CD14-positive monocyte (primary cell): ENCODE measurements around the gene COMT. TPM values are rescaled to one million over a fixed set of nuclear protein-coding genes. Genes with fewer than 3 reads are reported as not detected.

ENCODE experiments used
- DNase-seq, 3 donors: peaks; one replicate each; pipeline ENCODE4 v3.0.0-alpha.2; 2011 to 2022
- H2AFZ ChIP-seq: 2 replicates; pipeline ENCODE4 v1.6.0; 2012; ENCODE audit warnings: mild to moderate bottlenecking, low read depth, low read length, inconsistent platforms; ENCODE audit not compliant: insufficient read depth, poor library complexity, severe bottlenecking
- H3K27ac ChIP-seq, 2 donors: 1 replicate in 1 of 2; 2 replicates in 1 of 2; pipeline ENCODE4 v1.5.1; 2012 to 2013; ENCODE audit warnings: low read length in 2 of 2, control low read depth in 1 of 2, inconsistent platforms in 1 of 2, low read depth in 1 of 2, mild to moderate bottlenecking in 1 of 2
- H3K27me3 ChIP-seq, 2 donors: one replicate each; pipeline versions ENCODE4 v1.6.0 to v1.6.1; 2011 to 2013; ENCODE audit warnings: low read length in 2 of 2; ENCODE audit not compliant: control insufficient read depth in 2 of 2, insufficient read depth in 2 of 2
- H3K36me3 ChIP-seq, 2 donors: replicated peaks in 1 of 2; 1 replicate in 1 of 2; 2 replicates in 1 of 2; pipeline versions ENCODE4 v1.5.1 to v1.6.1; 2012 to 2013; ENCODE audit warnings: low read length in 2 of 2, control low read depth in 1 of 2, inconsistent platforms in 1 of 2, mild to moderate bottlenecking in 1 of 2; ENCODE audit not compliant: insufficient read depth in 2 of 2, control insufficient read depth in 1 of 2
- H3K4me1 ChIP-seq, 2 donors: 1 replicate in 1 of 2; 2 replicates in 1 of 2; pipeline versions ENCODE4 v1.5.1 to v1.6.1; 2012 to 2013; ENCODE audit warnings: low read length in 2 of 2, control low read depth in 1 of 2, inconsistent platforms in 1 of 2, mild to moderate bottlenecking in 1 of 2, moderate library complexity in 1 of 2; ENCODE audit not compliant: insufficient read depth in 2 of 2, control insufficient read depth in 1 of 2
- H3K4me2 ChIP-seq: replicated peaks from 2 replicates; pipeline ENCODE3; 2012; ENCODE audit warnings: low read length, moderate library complexity, mild to moderate bottlenecking; ENCODE audit not compliant: poor library complexity, severe bottlenecking; ENCODE audit errors: extremely low read depth
- H3K4me3 ChIP-seq, 3 experiments: fragments of 200-600 bp in 1 of 3; sonication (generic) in 1 of 3; replicated peaks in 1 of 3; 1 replicate in 2 of 3; 2 replicates in 1 of 3; pipeline ENCODE4 v1.5.1; 2011 to 2013; ENCODE audit warnings: low read length in 3 of 3, mild to moderate bottlenecking in 3 of 3, control low read depth in 2 of 3, low read depth in 2 of 3, inconsistent platforms in 1 of 3, moderate library complexity in 1 of 3
- H3K79me2 ChIP-seq: 2 replicates; pipeline ENCODE4 v1.6.0; 2012; ENCODE audit warnings: mild to moderate bottlenecking, control low read depth, inconsistent platforms, low read length, moderate library complexity; ENCODE audit not compliant: insufficient read depth
- H3K9ac ChIP-seq: 2 replicates; pipeline ENCODE4 v1.6.0; 2017; ENCODE audit warnings: low read length, mild to moderate bottlenecking; ENCODE audit not compliant: insufficient read depth, poor library complexity, severe bottlenecking
- H3K9me3 ChIP-seq, 2 donors: replicated peaks in 1 of 2; 1 replicate in 1 of 2; 2 replicates in 1 of 2; pipeline versions ENCODE4 v1.5.1 to v1.6.1; 2012 to 2013; ENCODE audit warnings: low read length in 2 of 2, control low read depth in 1 of 2; ENCODE audit not compliant: control insufficient read depth in 1 of 2, insufficient read depth in 1 of 2
- H4K20me1 ChIP-seq: 2 replicates; pipeline ENCODE4 v1.6.0; 2012; ENCODE audit warnings: mild to moderate bottlenecking, low read length, control low read depth, moderate library complexity; ENCODE audit not compliant: insufficient read depth
- H3K27ac Mint-ChIP-seq, 7 donors: one replicate each; pipeline ENCODE4 v1.8.0; 2020; ENCODE audit warnings: mild to moderate bottlenecking in 7 of 7, mixed read lengths in 7 of 7, moderate library complexity in 6 of 7, inconsistent platforms in 2 of 7
- H3K27me3 Mint-ChIP-seq, 3 donors: one replicate each; pipeline ENCODE4 v1.8.0; 2021 to 2022; ENCODE audit warnings: low read depth in 3 of 3, mild to moderate bottlenecking in 3 of 3, mixed read lengths in 3 of 3, moderate library complexity in 3 of 3, inconsistent platforms in 1 of 3
- H3K36me3 Mint-ChIP-seq, 2 donors: one replicate each; pipeline ENCODE4 v1.8.0; 2020; ENCODE audit warnings: mixed read lengths in 2 of 2, inconsistent platforms in 1 of 2, mild to moderate bottlenecking in 1 of 2
- H3K4me1 Mint-ChIP-seq: one replicate; pipeline ENCODE4 v1.8.0; 2020; ENCODE audit warnings: mild to moderate bottlenecking, mixed read lengths
- H3K4me3 Mint-ChIP-seq, 2 donors: one replicate each; pipeline ENCODE4 v1.8.0; 2020; ENCODE audit warnings: mild to moderate bottlenecking in 2 of 2, mixed read lengths in 2 of 2, moderate library complexity in 1 of 2
- H3K9me3 Mint-ChIP-seq, 7 donors: one replicate each; pipeline ENCODE4 v1.8.0; 2020 to 2022; ENCODE audit warnings: mixed read lengths in 7 of 7, mild to moderate bottlenecking in 6 of 7, moderate library complexity in 6 of 7, inconsistent platforms in 2 of 7
- CTCF ChIP-seq: fragments of 200-600 bp; IDR thresholded peaks from one replicate; pipeline ENCODE4 v1.8.0; 2022; ENCODE audit warnings: antibody characterized with exemption, mild to moderate bottlenecking
- WGBS: methylation state at CpG from one replicate; pipeline ENCODE4 v1.1.5; 2013; ENCODE audit warnings: missing lambda C conversion rate; ENCODE audit not compliant: insufficient coverage; 5-methylcytosine and 5-hydroxymethylcytosine counted together
- intact Hi-C, 2 donors: fragments of 100-400 bp; cut with micrococcal nuclease; formaldehyde crosslinking; loops; one replicate each; pipeline versions ENCODE4 v1.15.0 to v1.15.1; 2023
- polyA plus RNA-seq, 3 donors: library from polyadenylated mRNA; depleted of rRNA in 1 of 3; unstranded in 2 of 3; stranded (reverse) in 1 of 3; fragments of 300-500 nt in 2 of 3; fragments of >200 nt in 1 of 3; fragmentation: Illumina TruSeq in 2 of 3; gene quantifications; 1 replicate in 2 of 3; 2 replicates in 1 of 3; pipeline ENCODE4 v1.2.3, GENCODE V29; 2012 to 2021

COMT gene
- polyA plus RNA-seq, 3 donors, result 314 to 400 (median 329) TPM

- Mint-ChIP-seq H3K4me1 (peaks cover 23% of the 10 kb centered on the region), H3K36me3 (no peaks in the 10 kb centered on the region), H3K27me3 (peaks cover 37 to 53% (median 45%) of the 10 kb centered on the region in 3 donors), H3K4me3 (peak overlapping the region; percentile 85 to 94), H3K27ac (no peak overlapping the region), H3K9me3 (peaks cover 0 to 8% (median 0%) of the 10 kb centered on the region in 7 donors)
- peaks cover 0 to 6% of the 10 kb centered on the region in 2 donors for H3K9me3 ChIP-seq
- no peak for TF ChIP-seq CTCF
- no peak for DNase-seq
- H3K27me3 ChIP-seq, result peaks cover 17 to 37% of the 10 kb centered on the region in 2 donors
- peak overlapping the region in 1 of 3 experiments; percentile 79 for H3K4me3 ChIP-seq
- WGBS, result 11% methylated on average over 3 of the region's 9 CpGs
- intact Hi-C loops, result loop anchor here in 1 of 2 donors (5.0 to 10.0 kb wide), 2 partner anchors 163 to 540 kb away; partner anchors contain the start of genes CDC45, GNB1L, RTL10 and UFD1
- peaks cover 16% of the 10 kb centered on the region for H4K20me1 ChIP-seq
- H3K79me2 ChIP-seq, result peaks cover 17% of the 10 kb centered on the region
- H3K9ac ChIP-seq, result no peak overlapping the region
- peak overlapping the region; percentile 84 for H3K4me2 ChIP-seq
- H3K36me3 ChIP-seq, result no peaks in the 10 kb centered on the region
- H2AFZ ChIP-seq, result no peak overlapping the region
- peaks cover 24 to 37% of the 10 kb centered on the region in 2 donors for H3K4me1 ChIP-seq
- H3K27ac ChIP-seq, result no peak overlapping the region
Observed at GRCh38 chr22:20017622-20017958, 76.0 kb downstream of the COMT start.

GRCh38 chr22:20018001-20018400, 76.4 kb downstream of the COMT start:
- Histone ChIP-seq H3K4me2 (no peak overlapping the region), H3K79me2 (peaks cover 18% of the 10 kb centered on the region), H3K27me3 (peaks cover 17 to 37% of the 10 kb centered on the region in 2 donors), H3K9ac (no peak overlapping the region), H2AFZ (no peak overlapping the region), H4K20me1 (peaks cover 20% of the 10 kb centered on the region), H3K4me3 (no peak overlapping the region), H3K36me3 (no peaks in the 10 kb centered on the region), H3K4me1 (peaks cover 29 to 41% of the 10 kb centered on the region in 2 donors), H3K9me3 (peaks cover 0 to 6% of the 10 kb centered on the region in 2 donors), H3K27ac (no peak overlapping the region)
- Mint-ChIP-seq H3K9me3 (peaks cover 0 to 8% (median 0%) of the 10 kb centered on the region in 7 donors), H3K36me3 (no peaks in the 10 kb centered on the region), H3K27me3 (peaks cover 37 to 53% (median 45%) of the 10 kb centered on the region in 3 donors), H3K4me1 (peaks cover 27% of the 10 kb centered on the region), H3K4me3 (peak overlapping the region in 1 of 2 donors; percentile 94), H3K27ac (no peak overlapping the region)
- intact Hi-C loops, result loop anchor here in 1 of 2 donors (5.0 to 10.0 kb wide), 2 partner anchors 163 to 541 kb away; partner anchors contain the start of genes CDC45, GNB1L, RTL10 and UFD1
- no peak for TF ChIP-seq CTCF
- WGBS, result 93% methylated on average over 4 of the region's 5 CpGs
- DNase-seq, result no peak

Other genes with a start within 250 kb of the COMT start
- under 1 TPM in 2 of 3 donors, not detected in 1; 0.50 to 0.64 TPM for gene SEPTIN5, start 227.3 kb upstream of the COMT start, polyA plus RNA-seq
- gene GP1BB, start 218.2 kb upstream of the COMT start, polyA plus RNA-seq, result 1 to 10 TPM in 1 of 3 donors, under 1 TPM in 2; 0.13 to 1.5 (median 0.26) TPM
- not detected for gene TBX1, start 181.0 kb upstream of the COMT start, polyA plus RNA-seq
- gene GNB1L, start 86.9 kb upstream of the COMT start, polyA plus RNA-seq, result 1 to 10 TPM; 3.4 to 6.0 (median 4.8) TPM
- gene RTL10, start 86.9 kb upstream of the COMT start, polyA plus RNA-seq, result 1 to 10 TPM; 1.4 to 6.5 (median 1.5) TPM
- gene TXNRD2, start within 50 bp of the COMT start, polyA plus RNA-seq, result 10 to 100 TPM; 24.9 to 54.9 (median 30.8) TPM
- 1 to 10 TPM in 1 of 3 donors, under 1 TPM in 2; 0.31 to 2.6 (median 0.44) TPM for gene ARVCF, start 75.1 kb downstream of the COMT start, polyA plus RNA-seq
- gene TANGO2, start 79.3 kb downstream of the COMT start, polyA plus RNA-seq, result 10 to 100 TPM; 56.4 to 94.9 (median 58.2) TPM
- gene DGCR8, start 138.5 kb downstream of the COMT start, polyA plus RNA-seq, result 10 to 100 TPM in 1 of 3 donors, 1 to 10 TPM in 2; 1.2 to 18.7 (median 1.4) TPM
- gene RANBP1, start 174.3 kb downstream of the COMT start, polyA plus RNA-seq, result 10 to 100 TPM; 45.0 to 52.3 (median 47.4) TPM
- 100 to 1,000 TPM in 1 of 3 donors, 10 to 100 TPM in 2; 20.1 to 121 (median 23.5) TPM for gene TRMT2A, start 175.5 kb downstream of the COMT start, polyA plus RNA-seq
- gene ZDHHC8, start 190.0 kb downstream of the COMT start, polyA plus RNA-seq, result 10 to 100 TPM in 1 of 3 donors, 1 to 10 TPM in 1, under 1 TPM in 1; 0.73 to 76.3 (median 1.1) TPM
- under 1 TPM in 1 of 3 donors, not detected in 2; 0.15 TPM for gene CCDC188, start 209.3 kb downstream of the COMT start, polyA plus RNA-seq